Measurements from ENCODE around the gene CLEC12A.

DNA sequence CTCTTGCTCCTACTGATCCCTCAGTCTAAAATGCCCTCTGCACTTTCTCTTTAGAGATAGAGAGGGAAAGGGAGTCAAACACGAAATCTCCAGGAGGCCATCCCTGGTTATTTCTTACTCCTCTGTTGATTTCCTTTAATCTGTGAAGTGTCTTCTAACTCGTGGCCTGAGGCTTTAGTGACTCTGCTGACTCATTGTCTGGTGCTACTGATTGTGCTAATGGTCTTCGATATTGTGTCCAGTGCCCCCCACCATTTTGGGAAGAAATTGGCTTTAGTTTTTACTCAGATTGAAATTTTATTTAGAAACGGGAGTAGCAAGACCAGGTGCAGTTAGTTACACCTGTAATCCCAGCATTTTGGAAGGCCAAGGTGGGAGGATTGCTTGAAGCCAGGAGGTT is 60.1 kb downstream of the CLEC12A start:
- no peak for TF ChIP-seq POLR2A (IDR thresholded peaks at IDR 0.05)
- TF ChIP-seq CTCF (IDR thresholded peaks at IDR 0.05), result no peak
